WTC11 (cell line): ENCODE data around the gene MRTFA. TPM values are rescaled to one million over a fixed set of nuclear protein-coding genes. Genes with fewer than 3 reads are reported as not detected.

Experiments used
- ATAC-seq: fragments of 200-7000 bp; cut with Tn5 transposase; 2 replicates; pipeline ENCODE4 v1.10.0; 2021; ENCODE audit warnings: mild to moderate bottlenecking, moderate library complexity
- CTCF ChIA-PET: fragments of 300-600 bp; sonication (Branson Sonifier 250); formaldehyde crosslinking; loops from one replicate; lab custom pipeline; 2021; ENCODE audit warnings: antibody characterized with exemption; lab: Charles Lee
- POLR2A ChIA-PET: fragments of 350-600 bp; sonication (Branson Sonifier 250); formaldehyde crosslinking; loops from one replicate; lab custom pipeline; 2021; ENCODE audit warnings: antibody characterized with exemption; lab: Charles Lee
- DNase-seq: peaks from one replicate; pipeline ENCODE4 v3.0.0; 2021; ENCODE audit warnings: low spot score
- H3K27ac Mint-ChIP-seq: 2 replicates; pipeline ENCODE4 v1.8.0; 2021; ENCODE audit warnings: mixed read lengths
- H3K27me3 Mint-ChIP-seq: 2 replicates; pipeline ENCODE4 v1.8.0; 2021; ENCODE audit warnings: low read depth, mild to moderate bottlenecking, moderate library complexity, mixed read lengths
- H3K36me3 Mint-ChIP-seq: 2 replicates; pipeline ENCODE4 v1.8.0; 2021; ENCODE audit warnings: mixed read lengths
- H3K4me1 Mint-ChIP-seq: 2 replicates; pipeline ENCODE4 v1.8.0; 2022; ENCODE audit warnings: mixed read lengths
- H3K4me3 Mint-ChIP-seq: 2 replicates; pipeline ENCODE4 v1.8.0; 2021; ENCODE audit warnings: mild to moderate bottlenecking, moderate library complexity, mixed read lengths
- H3K9me3 Mint-ChIP-seq: 2 replicates; pipeline ENCODE4 v1.8.0; 2021; ENCODE audit warnings: mixed read lengths
- AFF4 ChIP-seq: sonication (generic); formaldehyde crosslinking; IDR thresholded peaks from 2 replicates; pipeline ENCODE4 v1.8.1; 2023; ENCODE audit warnings: mild to moderate bottlenecking, missing genetic modification reagents, borderline replicate concordance
- AR ChIP-seq: fragments of 250-450 bp; sonication (Bioruptor Pico); IDR thresholded peaks from 2 replicates; pipeline ENCODE4 v1.9.0; 2021; ENCODE audit warnings: mild to moderate bottlenecking
- ARID4B ChIP-seq: sonication (generic); formaldehyde crosslinking; IDR thresholded peaks from 2 replicates; pipeline ENCODE4 v1.8.0; 2023; ENCODE audit warnings: missing genetic modification reagents, mild to moderate bottlenecking, borderline replicate concordance
- ATF3 ChIP-seq: sonication (generic); formaldehyde crosslinking; conservative IDR thresholded peaks from 2 replicates; pipeline ENCODE4 v1.8.1; 2022; ENCODE audit warnings: mild to moderate bottlenecking, missing genetic modification reagents
- GABPB1 ChIP-seq: sonication (generic); formaldehyde crosslinking; IDR thresholded peaks from 2 replicates; pipeline ENCODE4 v1.8.1; 2023; ENCODE audit warnings: mild to moderate bottlenecking, missing genetic modification reagents
- GRHL2 ChIP-seq: fragments of 250-450 bp; sonication (Bioruptor Pico); IDR thresholded peaks from 2 replicates; pipeline ENCODE4 v1.8.0; 2022; ENCODE audit warnings: mild to moderate bottlenecking, moderate library complexity; ENCODE audit not compliant: insufficient replicate concordance, severe bottlenecking
- IRF1 ChIP-seq: sonication (generic); formaldehyde crosslinking; IDR thresholded peaks from 2 replicates; pipeline ENCODE4 v1.8.0; 2023; ENCODE audit warnings: missing genetic modification reagents
- MXD4 ChIP-seq: fragments of 250-450 bp; sonication (Bioruptor Pico); IDR thresholded peaks from 2 replicates; pipeline ENCODE4 v1.8.0; 2021; ENCODE audit warnings: mild to moderate bottlenecking, moderate library complexity, borderline replicate concordance
- SMAD3 ChIP-seq: sonication (generic); formaldehyde crosslinking; IDR thresholded peaks from 2 replicates; pipeline ENCODE4 v1.8.0; 2022; ENCODE audit warnings: missing genetic modification reagents, mild to moderate bottlenecking, borderline replicate concordance
- TP53 ChIP-seq: sonication (generic); formaldehyde crosslinking; IDR thresholded peaks from 2 replicates; pipeline ENCODE4 v1.8.1; 2023; ENCODE audit warnings: mild to moderate bottlenecking, missing genetic modification reagents
- ZNF219 ChIP-seq: sonication (generic); formaldehyde crosslinking; IDR thresholded peaks from 2 replicates; pipeline ENCODE4 v1.8.0; 2023; ENCODE audit warnings: missing genetic modification reagents, mild to moderate bottlenecking, borderline replicate concordance
- total RNA-seq: library from RNA; stranded (reverse); gene quantifications from 3 replicates; pipeline ENCODE4 v1.2.3, GENCODE V29; 2021

MRTFA gene
- total RNA-seq, 1 experiment from 2014 or later: 48.4 TPM

DNA sequence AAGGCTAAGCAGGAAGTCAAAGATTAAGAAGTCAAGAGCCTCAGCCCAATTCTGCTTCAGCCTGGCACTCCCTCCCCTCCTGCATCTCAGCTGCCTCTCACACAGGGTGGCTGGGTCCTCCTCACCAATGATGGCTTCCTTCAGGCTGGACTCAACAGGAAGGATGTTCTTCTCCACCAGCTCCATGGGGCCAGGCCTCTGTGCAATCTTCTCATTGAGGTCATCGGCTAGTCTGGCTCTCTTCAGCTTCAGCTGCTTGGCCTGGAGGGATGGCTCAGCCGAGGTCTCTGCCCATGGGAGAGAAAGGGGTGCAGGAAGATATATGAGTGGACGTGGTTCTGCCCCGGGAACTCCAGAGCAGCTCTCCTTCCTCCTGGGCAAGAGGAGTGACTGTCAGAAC, 207.0 kb downstream of the MRTFA start:
- H3K9me3 Mint-ChIP-seq: no peaks in the 10 kb centered on the region
- DNase-seq: no peak
- H3K4me1 Mint-ChIP-seq: no peaks in the 10 kb centered on the region
- no peak overlapping the region for H3K4me3 Mint-ChIP-seq
- ATAC-seq: no peak
- ChIA-PET CTCF (no interaction called here), POLR2A (no interaction called here)
- H3K27me3 Mint-ChIP-seq: no peaks in the 10 kb centered on the region
- TF ChIP-seq ZNF219 (CRISPR knock-in tag) (no peak), ARID4B (CRISPR knock-in tag) (no peak), SMAD3 (CRISPR knock-in tag) (no peak), GRHL2 (no peak), ATF3 (CRISPR knock-in tag) (no peak), AR (CRISPR knock-in tag) (no peak), TP53 (CRISPR knock-in tag) (no peak), IRF1 (no peak)
- no peak overlapping the region; the same call in 1 of the 2 replicates for H3K27ac Mint-ChIP-seq
- H3K36me3 Mint-ChIP-seq: peaks cover 13% of the 10 kb centered on the region

DNA sequence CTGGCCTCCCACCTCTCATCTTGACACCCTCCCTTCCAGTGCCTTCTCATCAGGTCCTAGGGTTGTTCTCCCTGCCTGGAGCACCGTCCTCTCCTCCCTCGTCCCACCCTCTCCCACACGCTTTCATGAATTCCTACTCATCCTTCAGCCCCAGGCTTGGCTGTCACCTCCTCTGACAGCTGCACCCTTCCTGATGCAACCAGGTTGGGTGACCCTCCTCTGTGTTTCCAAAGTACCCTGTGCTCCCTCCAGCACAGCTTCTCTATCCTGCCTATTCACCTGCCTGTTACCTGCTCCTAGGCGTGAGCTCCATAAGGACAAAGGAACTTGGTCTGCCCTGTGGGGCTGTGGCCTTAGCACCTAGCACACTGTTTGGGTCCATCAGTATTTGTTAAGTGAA, 207.7 kb downstream of the MRTFA start:
- Mint-ChIP-seq H3K27me3 (no peaks in the 10 kb centered on the region), H3K36me3 (peaks cover 13% of the 10 kb centered on the region), H3K9me3 (no peaks in the 10 kb centered on the region), H3K4me1 (no peaks in the 10 kb centered on the region), H3K27ac (peak overlapping the region; percentile 15; the same call in 1 of the 2 replicates), H3K4me3 (no peak overlapping the region)
- ChIA-PET POLR2A (no interaction called here), CTCF (interaction anchor here (1.3 kb wide), 1 partner anchor 8 kb away, joined by 7 read pairs; no protein-coding TSS in a partner anchor)
- ATAC-seq (no peak), DNase-seq (no peak)
- TF ChIP-seq MXD4 (CRISPR knock-in tag) (no peak), AFF4 (CRISPR knock-in tag) (no peak), GABPB1 (CRISPR knock-in tag) (no peak)
